GM23248 (cell line): ENCODE measurements around the gene ARHGEF3. TPM values are rescaled to one million over a fixed set of nuclear protein-coding genes. Genes with fewer than 3 reads are reported as not detected.

Experiments
- DNase-seq: peaks from one replicate; pipeline ENCODE4 v3.0.0-alpha.2; 2015
- H2AFZ ChIP-seq: fragments of 200-600 bp; sonication (generic); 2 replicates; pipeline ENCODE4 v1.6.1; 2016; ENCODE audit warnings: antibody characterized with exemption
- H3F3A ChIP-seq: fragments of 200-600 bp; sonication (generic); 2 replicates; pipeline ENCODE4 v1.6.1; 2016; ENCODE audit warnings: mild to moderate bottlenecking, antibody characterized with exemption, mixed run types; ENCODE audit not compliant: insufficient read depth
- H3K27ac ChIP-seq: fragments of 200-600 bp; sonication (generic); 2 replicates; pipeline ENCODE4 v1.5.1; 2016; ENCODE audit warnings: mild to moderate bottlenecking
- H3K27me3 ChIP-seq: fragments of 200-600 bp; sonication (generic); replicated peaks from 2 replicates; pipeline ENCODE4 v1.6.1; 2016; ENCODE audit warnings: mild to moderate bottlenecking; ENCODE audit not compliant: insufficient read depth
- H3K36me3 ChIP-seq: fragments of 200-600 bp; sonication (generic); 2 replicates; pipeline ENCODE4 v1.6.1; 2016; ENCODE audit warnings: low read depth, mild to moderate bottlenecking
- H3K4me1 ChIP-seq: fragments of 200-600 bp; sonication (generic); 2 replicates; pipeline ENCODE4 v1.6.1; 2016; ENCODE audit warnings: mild to moderate bottlenecking; ENCODE audit not compliant: insufficient read depth
- H3K4me2 ChIP-seq: fragments of 200-600 bp; sonication (generic); one replicate; pipeline ENCODE4 v1.6.1; 2016; ENCODE audit warnings: mild to moderate bottlenecking; ENCODE audit not compliant: unreplicated experiment
- H3K4me3 ChIP-seq: fragments of 200-600 bp; sonication (generic); 2 replicates; pipeline ENCODE4 v1.5.1; 2016; ENCODE audit warnings: mild to moderate bottlenecking
- H3K79me2 ChIP-seq: fragments of 200-600 bp; sonication (generic); 2 replicates; pipeline ENCODE4 v1.6.1; 2016; ENCODE audit warnings: mild to moderate bottlenecking; ENCODE audit not compliant: insufficient read depth
- H3K9ac ChIP-seq: fragments of 200-600 bp; sonication (generic); 2 replicates; pipeline ENCODE4 v1.6.1; 2016; ENCODE audit warnings: mild to moderate bottlenecking
- H3K9me2 ChIP-seq: fragments of 200-600 bp; sonication (generic); 2 replicates; pipeline ENCODE4 v1.6.1; 2016; ENCODE audit warnings: mixed run types, mild to moderate bottlenecking, moderate library complexity; ENCODE audit not compliant: insufficient read depth
- H3K9me3 ChIP-seq: fragments of 200-600 bp; sonication (generic); one replicate; pipeline ENCODE4 v1.6.1; 2017; ENCODE audit warnings: low read depth
- H4K20me1 ChIP-seq: fragments of 200-600 bp; sonication (generic); 2 replicates; pipeline ENCODE4 v1.6.0; 2016; ENCODE audit not compliant: insufficient read depth
- EZH2 ChIP-seq: fragments of 200-600 bp; sonication (generic); IDR thresholded peaks from 2 replicates; pipeline ENCODE4 v1.6.1; 2018; ENCODE audit warnings: antibody characterized with exemption, mild to moderate bottlenecking; ENCODE audit not compliant: insufficient read depth, poor library complexity, severe bottlenecking
- EZH2phosphoT487 ChIP-seq: fragments of 200-600 bp; sonication (generic); IDR thresholded peaks from 2 replicates; pipeline ENCODE4 v1.6.1; 2018; ENCODE audit warnings: antibody characterized with exemption, moderate library complexity, mild to moderate bottlenecking, low read depth; ENCODE audit not compliant: insufficient read depth
- WGBS, 2 experiments: methylation state at CpG; one replicate each; pipeline ENCODE4 v1.1.6; 2015 to 2017; ENCODE audit warnings: low lambda C conversion rate in 2 of 2, low coverage in 1 of 2; ENCODE audit errors: missing lambda C conversion rate in 2 of 2; 5-methylcytosine and 5-hydroxymethylcytosine counted together
- in situ Hi-C: fragments of 300-500 bp; cut with MboI; formaldehyde crosslinking; loops from 2 replicates; pipeline ENCODE4 v1.15.0; 2020
- polyA plus RNA-seq: library from polyadenylated mRNA; unstranded; fragments of >200 nt; fragmentation: Nextera tagmentation; extraction: Ambion mirVana; gene quantifications from 2 replicates; pipeline ENCODE4 v1.2.1, GENCODE V29; 2016
- total RNA-seq: library from RNA; depleted of rRNA; stranded (reverse); fragments of >200 nt; shearing (Covaris generic); gene quantifications from 2 replicates; pipeline ENCODE4 v1.2.3, GENCODE V29; 2014; rRNA removed

Gene ARHGEF3
- total and polyA plus RNA-seq, 2 experiments from 2014 or later: 1.1 to 3.0 TPM

GRCh38 chr3:56683122-56683817, 118.5 kb downstream of the ARHGEF3 start, which contains the start of gene TASOR:
TSS of gene TASOR (minus strand) at chr3:56683265. CDS start at chr3:56683006, 259 bp downstream.
- peaks cover 22% of the 10 kb centered on the region for H3K4me1 ChIP-seq
- peak within 1 kb of the TSS; percentile 95 for H2AFZ ChIP-seq
- H3K36me3 ChIP-seq: no peaks in the 10 kb centered on the region
- in situ Hi-C loops: no loop called here
- peak within 1 kb of the TSS; percentile 80 for H3K4me3 ChIP-seq
- H3K9me3 ChIP-seq: no peaks in the 10 kb centered on the region
- no peaks in the 10 kb centered on the region for H3K9me2 ChIP-seq
- no peaks in the 10 kb centered on the region for H3K27me3 ChIP-seq
- TF ChIP-seq EZH2phosphoT487 (no peak), EZH2 (no peak)
- H3K9ac ChIP-seq: peak within 1 kb of the TSS; percentile 92
- H3K27ac ChIP-seq: peak within 1 kb of the TSS; percentile 92
- no peaks in the 10 kb centered on the region; the same call in 1 of the 2 replicates for H3F3A ChIP-seq
- H3K4me2 ChIP-seq: peak within 1 kb of the TSS; percentile 79
- DNase-seq: peak; percentile 92
- H4K20me1 ChIP-seq: no peaks in the 10 kb centered on the region
- H3K79me2 ChIP-seq: peaks cover 42% of the 10 kb centered on the region
- WGBS, 2 experiments: 22 to 25% methylated on average over 53 to 54 of the region's 68 CpGs

DNA sequence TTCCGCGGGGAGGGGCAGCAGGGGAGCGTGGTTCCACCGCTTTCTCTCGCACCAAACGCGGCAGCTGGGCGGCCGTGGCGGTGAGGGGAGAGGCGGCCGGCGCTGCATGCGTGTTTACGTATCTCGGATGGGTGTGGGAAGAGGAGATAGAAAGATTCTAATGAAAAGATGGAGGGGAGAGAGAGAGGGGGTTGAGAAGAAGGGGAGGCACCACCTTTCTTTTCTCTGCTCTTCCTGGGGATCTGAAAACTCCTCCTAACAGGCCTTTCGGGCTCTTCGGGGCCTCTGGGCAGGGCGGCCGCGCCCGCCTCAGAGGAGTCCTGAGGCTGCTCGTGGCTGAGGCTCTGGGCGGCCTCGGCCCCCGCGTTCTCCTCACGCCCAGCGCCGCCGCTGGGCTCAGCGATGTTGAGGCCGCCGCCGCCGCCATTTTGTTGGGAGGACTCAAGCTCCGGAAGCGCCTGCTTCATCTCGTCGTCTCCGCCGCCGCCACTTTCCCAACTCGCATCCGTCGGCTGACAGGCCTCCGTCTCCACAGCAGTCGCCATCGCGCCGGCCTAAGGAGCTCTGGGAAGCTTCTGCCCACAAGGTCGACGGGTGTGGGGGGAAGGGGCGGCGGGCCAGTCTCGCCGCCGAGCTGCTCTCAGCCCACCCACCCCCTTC, 119.2 kb downstream of the ARHGEF3 start:
- H3K27me3 ChIP-seq: no peaks in the 10 kb centered on the region
- in situ Hi-C loops: no loop called here
- H3K9me3 ChIP-seq: no peaks in the 10 kb centered on the region
- no peaks in the 10 kb centered on the region for H3K36me3 ChIP-seq
- peaks cover 22% of the 10 kb centered on the region for H3K4me1 ChIP-seq
- 1 to 2% methylated on average over 35 to 54 of the region's 58 CpGs for WGBS, 2 experiments
- no peak for TF ChIP-seq EZH2phosphoT487
- no peak for TF ChIP-seq EZH2
- H3K9me2 ChIP-seq: no peaks in the 10 kb centered on the region
- no peaks in the 10 kb centered on the region for H4K20me1 ChIP-seq
- peak overlapping the region; percentile 80 for H3K4me3 ChIP-seq
- H3K4me2 ChIP-seq: peak overlapping the region; percentile 79
- peak; percentile 91 for DNase-seq
- H2AFZ ChIP-seq: peak overlapping the region; percentile 95
- H3F3A ChIP-seq: no peaks in the 10 kb centered on the region; the same call in 1 of the 2 replicates
- H3K9ac ChIP-seq: peak overlapping the region; percentile 92
- peaks cover 49% of the 10 kb centered on the region for H3K79me2 ChIP-seq
- peak overlapping the region; percentile 92 for H3K27ac ChIP-seq

DNA sequence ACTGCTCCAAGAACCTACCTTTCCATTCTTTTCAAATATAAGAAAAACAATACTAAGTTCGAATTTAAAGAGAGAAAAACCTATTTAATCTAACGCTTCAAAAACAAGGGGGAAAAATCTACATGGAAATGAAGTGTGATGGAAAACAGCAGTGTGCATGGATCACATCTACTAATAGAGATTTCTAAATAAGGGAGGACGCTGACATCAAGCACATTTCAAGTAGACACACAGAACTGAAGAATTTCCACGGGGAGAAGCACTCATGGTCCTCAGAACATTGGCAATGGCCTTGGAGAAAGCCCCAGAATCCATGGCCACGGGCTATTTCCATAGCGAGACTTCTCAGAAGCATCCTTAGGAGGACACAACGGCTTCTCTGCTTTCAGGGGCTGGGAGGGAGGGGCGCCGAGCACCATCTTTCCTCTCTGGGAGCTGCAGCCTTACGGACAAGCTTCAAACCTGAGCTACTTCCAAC, 119.7 kb downstream of the ARHGEF3 start:
- H3K4me1 ChIP-seq: peaks cover 22% of the 10 kb centered on the region
- no peaks in the 10 kb centered on the region for H3K27me3 ChIP-seq
- DNase-seq: no peak
- H2AFZ ChIP-seq: peak overlapping the region; percentile 95
- no peaks in the 10 kb centered on the region for H3K9me3 ChIP-seq
- H3K36me3 ChIP-seq: no peaks in the 10 kb centered on the region
- H3K9me2 ChIP-seq: no peaks in the 10 kb centered on the region
- in situ Hi-C loops: no loop called here
- H3F3A ChIP-seq: no peaks in the 10 kb centered on the region; the same call in 1 of the 2 replicates
- peak overlapping the region; percentile 92 for H3K9ac ChIP-seq
- H4K20me1 ChIP-seq: no peaks in the 10 kb centered on the region
- H3K4me2 ChIP-seq: peak overlapping the region; percentile 79
- no peak for TF ChIP-seq EZH2
- no peak for TF ChIP-seq EZH2phosphoT487
- peak overlapping the region; percentile 92 for H3K27ac ChIP-seq
- H3K79me2 ChIP-seq: peaks cover 54% of the 10 kb centered on the region
- peak overlapping the region; percentile 80 for H3K4me3 ChIP-seq
- WGBS, 2 experiments: 32 to 48% methylated on average over 7 to 10 of the region's 10 CpGs

DNA sequence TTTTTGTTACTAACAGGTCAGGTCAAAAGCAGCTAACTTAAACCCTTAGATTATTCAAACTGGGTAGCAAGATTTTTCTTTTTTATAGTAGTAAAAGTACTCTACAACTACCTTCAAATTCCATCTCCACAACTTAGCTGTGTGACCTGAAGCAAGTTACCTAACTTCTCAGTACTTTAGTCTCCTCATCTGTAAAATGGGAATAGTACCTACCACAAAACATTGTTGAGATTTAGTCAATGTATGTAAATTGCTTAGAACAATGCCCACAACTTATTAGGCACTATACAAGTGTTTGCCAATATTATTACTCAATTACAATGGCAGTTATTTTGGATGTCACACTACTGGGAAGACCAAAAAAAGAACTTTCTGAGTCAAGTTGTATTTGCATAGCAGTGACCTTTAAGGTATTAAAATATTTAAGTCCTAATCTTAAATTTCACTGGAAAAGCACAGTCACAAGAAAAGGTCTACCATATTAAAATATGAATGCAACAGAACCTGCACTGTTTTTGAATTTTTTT, 121.6 kb downstream of the ARHGEF3 start:
- Histone ChIP-seq H4K20me1 (no peaks in the 10 kb centered on the region), H3K9me2 (no peaks in the 10 kb centered on the region), H3K9me3 (no peaks in the 10 kb centered on the region), H3F3A (peaks cover 5% of the 10 kb centered on the region; the same call in 1 of the 2 replicates), H3K36me3 (no peaks in the 10 kb centered on the region), H3K27ac (no peak overlapping the region), H3K79me2 (peaks cover 73% of the 10 kb centered on the region), H3K4me2 (peak overlapping the region; percentile 79), H3K4me1 (peaks cover 22% of the 10 kb centered on the region), H2AFZ (no peak overlapping the region), H3K9ac (no peak overlapping the region), H3K4me3 (peak overlapping the region; percentile 80), H3K27me3 (no peaks in the 10 kb centered on the region)
- DNase-seq: no peak
- in situ Hi-C loops: no loop called here
- no peak for TF ChIP-seq EZH2
- no peak for TF ChIP-seq EZH2phosphoT487

Other genes starting within 250 kb of the ARHGEF3 start
- 8.2 and 13.2 TPM in 2 replicates for gene CCDC66, start 244.8 kb downstream of the ARHGEF3 start, total RNA-seq
- gene CCDC66, start 244.8 kb downstream of the ARHGEF3 start, polyA plus RNA-seq: 9.2 and 12.0 TPM in 2 replicates
- gene TASOR, start 118.7 kb downstream of the ARHGEF3 start, total RNA-seq: 56.8 and 57.2 TPM in 2 replicates
- gene TASOR, start 118.7 kb downstream of the ARHGEF3 start, polyA plus RNA-seq: 15.7 and 17.6 TPM in 2 replicates